Measurements from ENCODE around the gene FAM81A.

FAM81A gene

GRCh38 chr15:59528961-59529402 is 91.0 kb downstream of the FAM81A start:
- no peaks in the 10 kb centered on the region for H3K79me2 ChIP-seq (ENCODE audit: control insufficient read depth, insufficient read depth, low read length)
- peak; percentile 93 for DNase-seq
- no peak overlapping the region for H3K23ac ChIP-seq (ENCODE audit: low read length)

GRCh38 chr15:59531066-59531675 is 93.2 kb downstream of the FAM81A start:
- H3K18ac ChIP-seq (ENCODE audit: low read length): no peak overlapping the region
- no CpG with 5 or more reads among the region's 9 CpGs for WGBS (ENCODE audit: extremely low coverage, insufficient coverage, low lambda C conversion rate)

More at GRCh38 chr15:59528961-59529402, 91.0 kb downstream of the FAM81A start:
- Histone ChIP-seq H3K9ac (ENCODE audit: low read length) (no peak overlapping the region), H3K36me3 (ENCODE audit: control insufficient read depth, insufficient read depth, low read length) (no peaks in the 10 kb centered on the region), H4K8ac (ENCODE audit: low read depth, low read length) (no peak overlapping the region), H2BK120ac (ENCODE audit: low read depth, low read length) (no peak overlapping the region), H3K56ac (ENCODE audit: low read length) (no peak overlapping the region), H3K4me1 (ENCODE audit: control insufficient read depth, low read depth, low read length) (no peaks in the 10 kb centered on the region), H3K79me1 (ENCODE audit: low read length) (no peaks in the 10 kb centered on the region), H3K4me3 (ENCODE audit: low read length) (no peak overlapping the region), H3K18ac (ENCODE audit: low read length) (no peak overlapping the region), H2BK15ac (replicated peaks; ENCODE audit: low read depth) (no peak overlapping the region), H2AK5ac (ENCODE audit: low read length) (no peak overlapping the region), H3K4ac (ENCODE audit: low read depth, low read length) (no peak overlapping the region), H3K27me3 (ENCODE audit: insufficient read depth, low read length, poor library complexity) (no peaks in the 10 kb centered on the region), H3K27ac (ENCODE audit: low read depth, low read length) (no peak overlapping the region), H2BK5ac (ENCODE audit: low read length) (no peak overlapping the region), H3K4me2 (ENCODE audit: low read length) (no peak overlapping the region), H4K5ac (ENCODE audit: low read length) (no peak overlapping the region)
- WGBS (ENCODE audit: extremely low coverage, insufficient coverage, low lambda C conversion rate): no CpG with 5 or more reads among the region's 8 CpGs

GRCh38 chr15:59532770-59533379 is 94.9 kb downstream of the FAM81A start:
- Histone ChIP-seq H2BK5ac (ENCODE audit: low read length) (no peak overlapping the region), H3K4ac (ENCODE audit: low read depth, low read length) (no peak overlapping the region), H3K4me3 (ENCODE audit: low read length) (no peak overlapping the region), H3K56ac (ENCODE audit: low read length) (no peak overlapping the region), H3K23ac (ENCODE audit: low read length) (no peak overlapping the region), H3K79me1 (ENCODE audit: low read length) (no peaks in the 10 kb centered on the region), H2BK15ac (replicated peaks; ENCODE audit: low read depth) (no peak overlapping the region), H3K4me2 (ENCODE audit: low read length) (no peak overlapping the region), H4K8ac (ENCODE audit: low read depth, low read length) (no peak overlapping the region), H3K36me3 (ENCODE audit: control insufficient read depth, insufficient read depth, low read length) (no peaks in the 10 kb centered on the region), H3K9ac (ENCODE audit: low read length) (no peak overlapping the region), H2BK120ac (ENCODE audit: low read depth, low read length) (no peak overlapping the region), H3K18ac (ENCODE audit: low read length) (no peak overlapping the region), H3K27ac (ENCODE audit: low read depth, low read length) (no peak overlapping the region), H3K79me2 (ENCODE audit: control insufficient read depth, insufficient read depth, low read length) (no peaks in the 10 kb centered on the region), H4K5ac (ENCODE audit: low read length) (no peak overlapping the region), H3K27me3 (ENCODE audit: insufficient read depth, low read length, poor library complexity) (no peaks in the 10 kb centered on the region), H3K4me1 (ENCODE audit: control insufficient read depth, low read depth, low read length) (no peaks in the 10 kb centered on the region), H2AK5ac (ENCODE audit: low read length) (no peak overlapping the region)
- no CpG with 5 or more reads among the region's 8 CpGs for WGBS (ENCODE audit: extremely low coverage, insufficient coverage, low lambda C conversion rate)
- DNase-seq: peak; percentile 56

More at GRCh38 chr15:59531066-59531675, 93.2 kb downstream of the FAM81A start:
- Histone ChIP-seq H2BK5ac (ENCODE audit: low read length) (no peak overlapping the region), H2BK15ac (replicated peaks; ENCODE audit: low read depth) (no peak overlapping the region), H3K27ac (ENCODE audit: low read depth, low read length) (no peak overlapping the region), H3K4ac (ENCODE audit: low read depth, low read length) (no peak overlapping the region), H3K36me3 (ENCODE audit: control insufficient read depth, insufficient read depth, low read length) (no peaks in the 10 kb centered on the region), H3K56ac (ENCODE audit: low read length) (no peak overlapping the region), H2BK120ac (ENCODE audit: low read depth, low read length) (no peak overlapping the region), H3K79me1 (ENCODE audit: low read length) (no peaks in the 10 kb centered on the region), H3K4me2 (ENCODE audit: low read length) (no peak overlapping the region), H3K27me3 (ENCODE audit: insufficient read depth, low read length, poor library complexity) (no peaks in the 10 kb centered on the region), H3K79me2 (ENCODE audit: control insufficient read depth, insufficient read depth, low read length) (no peaks in the 10 kb centered on the region), H3K4me1 (ENCODE audit: control insufficient read depth, low read depth, low read length) (no peaks in the 10 kb centered on the region), H4K8ac (ENCODE audit: low read depth, low read length) (no peak overlapping the region), H2AK5ac (ENCODE audit: low read length) (no peak overlapping the region), H3K9ac (ENCODE audit: low read length) (no peak overlapping the region), H3K4me3 (ENCODE audit: low read length) (no peak overlapping the region), H3K23ac (ENCODE audit: low read length) (no peak overlapping the region), H4K5ac (ENCODE audit: low read length) (no peak overlapping the region)
- no peak for DNase-seq

GRCh38 chr15:59536553-59536952 is 98.6 kb downstream of the FAM81A start:
- H2BK15ac ChIP-seq (replicated peaks; ENCODE audit: low read depth): no peak overlapping the region
- no peak overlapping the region for H2BK120ac ChIP-seq (ENCODE audit: low read depth, low read length)
- no peak overlapping the region for H3K18ac ChIP-seq (ENCODE audit: low read length)
- no peak overlapping the region for H3K4me2 ChIP-seq (ENCODE audit: low read length)
- no peak overlapping the region for H3K27ac ChIP-seq (ENCODE audit: low read depth, low read length)
- WGBS (ENCODE audit: extremely low coverage, insufficient coverage, low lambda C conversion rate): no CpG with 5 or more reads among the region's 6 CpGs
- no peak overlapping the region for H2BK5ac ChIP-seq (ENCODE audit: low read length)
- H3K9ac ChIP-seq (ENCODE audit: low read length): no peak overlapping the region
- no peaks in the 10 kb centered on the region for H3K4me1 ChIP-seq (ENCODE audit: control insufficient read depth, low read depth, low read length)
- H3K4ac ChIP-seq (ENCODE audit: low read depth, low read length): no peak overlapping the region
- H3K4me3 ChIP-seq (ENCODE audit: low read length): no peak overlapping the region
- H3K79me1 ChIP-seq (ENCODE audit: low read length): no peaks in the 10 kb centered on the region
- no peak overlapping the region for H3K23ac ChIP-seq (ENCODE audit: low read length)
- DNase-seq: no peak
- no peak overlapping the region for H3K56ac ChIP-seq (ENCODE audit: low read length)
- no peak overlapping the region for H4K8ac ChIP-seq (ENCODE audit: low read depth, low read length)
- no peak overlapping the region for H4K5ac ChIP-seq (ENCODE audit: low read length)
- no peaks in the 10 kb centered on the region for H3K27me3 ChIP-seq (ENCODE audit: insufficient read depth, low read length, poor library complexity)
- H2AK5ac ChIP-seq (ENCODE audit: low read length): no peak overlapping the region
- no peaks in the 10 kb centered on the region for H3K36me3 ChIP-seq (ENCODE audit: control insufficient read depth, insufficient read depth, low read length)
- no peaks in the 10 kb centered on the region for H3K79me2 ChIP-seq (ENCODE audit: control insufficient read depth, insufficient read depth, low read length)

GRCh38 chr15:59537403-59537802 is 99.4 kb downstream of the FAM81A start:
- Histone ChIP-seq H3K79me1 (ENCODE audit: low read length) (no peaks in the 10 kb centered on the region), H2BK15ac (replicated peaks; ENCODE audit: low read depth) (no peak overlapping the region), H3K36me3 (ENCODE audit: control insufficient read depth, insufficient read depth, low read length) (no peaks in the 10 kb centered on the region), H3K4ac (ENCODE audit: low read depth, low read length) (no peak overlapping the region), H4K8ac (ENCODE audit: low read depth, low read length) (no peak overlapping the region), H4K5ac (ENCODE audit: low read length) (no peak overlapping the region), H3K27ac (ENCODE audit: low read depth, low read length) (no peak overlapping the region), H3K4me3 (ENCODE audit: low read length) (no peak overlapping the region), H2BK120ac (ENCODE audit: low read depth, low read length) (no peak overlapping the region), H3K79me2 (ENCODE audit: control insufficient read depth, insufficient read depth, low read length) (no peaks in the 10 kb centered on the region), H3K9ac (ENCODE audit: low read length) (no peak overlapping the region), H3K18ac (ENCODE audit: low read length) (no peak overlapping the region), H3K56ac (ENCODE audit: low read length) (no peak overlapping the region), H3K27me3 (ENCODE audit: insufficient read depth, low read length, poor library complexity) (no peaks in the 10 kb centered on the region), H2AK5ac (ENCODE audit: low read length) (no peak overlapping the region), H3K23ac (ENCODE audit: low read length) (no peak overlapping the region), H3K4me1 (ENCODE audit: control insufficient read depth, low read depth, low read length) (no peaks in the 10 kb centered on the region), H3K4me2 (ENCODE audit: low read length) (no peak overlapping the region), H2BK5ac (ENCODE audit: low read length) (no peak overlapping the region)
- no peak for DNase-seq
- WGBS (ENCODE audit: extremely low coverage, insufficient coverage, low lambda C conversion rate): no CpG with 5 or more reads among the region's 2 CpGs

- no peak overlapping the region for H3K4me2 ChIP-seq (ENCODE audit: low read length)
- H4K5ac ChIP-seq (ENCODE audit: low read length): no peak overlapping the region
- H2AK5ac ChIP-seq (ENCODE audit: low read length): no peak overlapping the region
- H3K9ac ChIP-seq (ENCODE audit: low read length): no peak overlapping the region
- no peak overlapping the region for H3K23ac ChIP-seq (ENCODE audit: low read length)
- H3K27ac ChIP-seq (ENCODE audit: low read depth, low read length): no peak overlapping the region
- no peak overlapping the region for H2BK5ac ChIP-seq (ENCODE audit: low read length)
- no peak for DNase-seq
- WGBS (ENCODE audit: extremely low coverage, insufficient coverage, low lambda C conversion rate): no CpG with 5 or more reads among the region's 3 CpGs
- H2BK15ac ChIP-seq (replicated peaks; ENCODE audit: low read depth): no peak overlapping the region
- H3K56ac ChIP-seq (ENCODE audit: low read length): no peak overlapping the region
- H3K4ac ChIP-seq (ENCODE audit: low read depth, low read length): no peak overlapping the region
- H3K79me2 ChIP-seq (ENCODE audit: control insufficient read depth, insufficient read depth, low read length): no peaks in the 10 kb centered on the region
- H3K36me3 ChIP-seq (ENCODE audit: control insufficient read depth, insufficient read depth, low read length): no peaks in the 10 kb centered on the region
- no peaks in the 10 kb centered on the region for H3K27me3 ChIP-seq (ENCODE audit: insufficient read depth, low read length, poor library complexity)
- no peak overlapping the region for H3K18ac ChIP-seq (ENCODE audit: low read length)
- no peaks in the 10 kb centered on the region for H3K4me1 ChIP-seq (ENCODE audit: control insufficient read depth, low read depth, low read length)
- H4K8ac ChIP-seq (ENCODE audit: low read depth, low read length): no peak overlapping the region
- no peak overlapping the region for H2BK120ac ChIP-seq (ENCODE audit: low read depth, low read length)
- H3K4me3 ChIP-seq (ENCODE audit: low read length): no peak overlapping the region
- H3K79me1 ChIP-seq (ENCODE audit: low read length): no peaks in the 10 kb centered on the region
Measured at GRCh38 chr15:59538494-59538893, 100.5 kb downstream of the FAM81A start.
